GM12892 (cell line): ENCODE measurements around the gene DPY30.

Source experiments
- POLR2A ChIP-seq: IDR thresholded peaks from 2 replicates; pipeline ENCODE4 v1.6.1; 2011; ENCODE audit warnings: low read depth, low read length, control low read depth
- TAF1 ChIP-seq: IDR thresholded peaks from 2 replicates; pipeline ENCODE4 v1.6.1; 2011; ENCODE audit warnings: low read depth, mild to moderate bottlenecking, control low read depth, low read length, borderline replicate concordance

GRCh38 chr2:32009516-32010256, 29.9 kb downstream of the DPY30 start:
- TF ChIP-seq POLR2A: no peak; the same call in 1 of the 2 replicates
- TF ChIP-seq TAF1: no peak
